ENCODE data around the gene TTLL1.

Gene TTLL1

GRCh38 chr22:43110444-43110926 is 21.3 kb upstream of the TTLL1 start, which contains the start of gene BIK:
Gene BIK (plus strand): TSS chr22:43110750. CDS start chr22:43124023, 13,273 bp downstream.
- DNase-seq: peak; percentile 37
- H2AFZ ChIP-seq (ENCODE audit: low read depth, low read length): no peak within 1 kb of the TSS
- H3K9me3 ChIP-seq (ENCODE audit: insufficient read depth, low read length, severe bottlenecking): no peaks in the 10 kb centered on the region
- peaks cover 40% of the 10 kb centered on the region for H3K27me3 ChIP-seq (ENCODE audit: insufficient read depth, low read length, poor library complexity)
- no peak for TF ChIP-seq EZH2 (IDR thresholded peaks at IDR 0.05; ENCODE audit: borderline replicate concordance, low read depth, low read length, severe bottlenecking)
- TF ChIP-seq CTCF (IDR thresholded peaks at IDR 0.05; ENCODE audit: borderline replicate concordance, extremely low read depth, low read length, poor library complexity, severe bottlenecking): peak; percentile 19
- peak within 1 kb of the TSS in 1 of 2 experiments; percentile 32; a peak in 2 of 4 replicates for H3K4me3 ChIP-seq (ENCODE audit: low read depth in 1 of 2, low read length in 2 of 2)
- H3K79me2 ChIP-seq (ENCODE audit: insufficient read depth, low read length): no peaks in the 10 kb centered on the region
- no peak within 1 kb of the TSS for H3K27ac ChIP-seq (ENCODE audit: low read length)
- peaks cover 10% of the 10 kb centered on the region for H3K4me1 ChIP-seq (ENCODE audit: insufficient read depth, low read length)
- peak; percentile 76 for ATAC-seq (ENCODE audit: insufficient read depth, low read depth)
- H3K4me2 ChIP-seq (ENCODE audit: insufficient read depth, low read length): peak within 1 kb of the TSS; percentile 56
- no peak within 1 kb of the TSS for H3K9ac ChIP-seq (ENCODE audit: low read depth, low read length)
- peaks cover 10% of the 10 kb centered on the region; the same call in 1 of the 2 replicates for H4K20me1 ChIP-seq (ENCODE audit: insufficient read depth, low read length)
- H3K36me3 ChIP-seq (ENCODE audit: insufficient read depth, low read length): no peaks in the 10 kb centered on the region

GRCh38 chr22:43109921-43110443 is 20.8 kb upstream of the TTLL1 start:
- DNase-seq (no peak), ATAC-seq (ENCODE audit: insufficient read depth, low read depth) (no peak)
- no peaks in the 10 kb centered on the region for H3K9me3 ChIP-seq (ENCODE audit: insufficient read depth, low read length, severe bottlenecking)
- H3K79me2 ChIP-seq (ENCODE audit: insufficient read depth, low read length): no peaks in the 10 kb centered on the region
- no peak overlapping the region for H3K9ac ChIP-seq (ENCODE audit: low read depth, low read length)
- no peak overlapping the region for H3K27ac ChIP-seq (ENCODE audit: low read length)
- H3K4me2 ChIP-seq (ENCODE audit: insufficient read depth, low read length): peak overlapping the region; percentile 56; the same call in 1 of the 2 replicates
- peaks cover 40% of the 10 kb centered on the region for H3K27me3 ChIP-seq (ENCODE audit: insufficient read depth, low read length, poor library complexity)
- peaks cover 10% of the 10 kb centered on the region; the same call in 1 of the 2 replicates for H4K20me1 ChIP-seq (ENCODE audit: insufficient read depth, low read length)
- TF ChIP-seq EZH2 (IDR thresholded peaks at IDR 0.05; ENCODE audit: borderline replicate concordance, low read depth, low read length, severe bottlenecking) (no peak), CTCF (IDR thresholded peaks at IDR 0.05; ENCODE audit: borderline replicate concordance, extremely low read depth, low read length, poor library complexity, severe bottlenecking) (no peak)
- no peaks in the 10 kb centered on the region for H3K36me3 ChIP-seq (ENCODE audit: insufficient read depth, low read length)
- peaks cover 10% of the 10 kb centered on the region for H3K4me1 ChIP-seq (ENCODE audit: insufficient read depth, low read length)
- no peak overlapping the region for H2AFZ ChIP-seq (ENCODE audit: low read depth, low read length)
- H3K4me3 ChIP-seq (ENCODE audit: low read depth in 1 of 2, low read length in 2 of 2): no peak overlapping the region

- Histone ChIP-seq H3K36me3 (ENCODE audit: insufficient read depth, low read length) (no peaks in the 10 kb centered on the region), H3K27ac (ENCODE audit: low read length) (no peak overlapping the region), H4K20me1 (ENCODE audit: insufficient read depth, low read length) (peaks cover 10% of the 10 kb centered on the region; the same call in 1 of the 2 replicates), H3K27me3 (ENCODE audit: insufficient read depth, low read length, poor library complexity) (peaks cover 35% of the 10 kb centered on the region), H3K4me3 (ENCODE audit: low read depth in 1 of 2, low read length in 2 of 2) (no peak overlapping the region), H3K9me3 (ENCODE audit: insufficient read depth, low read length, severe bottlenecking) (no peaks in the 10 kb centered on the region), H3K9ac (ENCODE audit: low read depth, low read length) (no peak overlapping the region), H3K4me1 (ENCODE audit: insufficient read depth, low read length) (peaks cover 10% of the 10 kb centered on the region), H3K4me2 (ENCODE audit: insufficient read depth, low read length) (no peak overlapping the region), H2AFZ (ENCODE audit: low read depth, low read length) (no peak overlapping the region), H3K79me2 (ENCODE audit: insufficient read depth, low read length) (no peaks in the 10 kb centered on the region)
- ATAC-seq (ENCODE audit: insufficient read depth, low read depth) (no peak), DNase-seq (no peak)
- TF ChIP-seq CTCF (IDR thresholded peaks at IDR 0.05; ENCODE audit: borderline replicate concordance, extremely low read depth, low read length, poor library complexity, severe bottlenecking) (no peak), EZH2 (IDR thresholded peaks at IDR 0.05; ENCODE audit: borderline replicate concordance, low read depth, low read length, severe bottlenecking) (no peak)
These were observed 20.3 kb upstream of the TTLL1 start for GRCh38 chr22:43109511-43109910.
